Astrocyte of the spinal cord (primary cell): ENCODE measurements around the gene KCNH2.
A peak's percentile ranks its signal among the peaks of the same experiment; 100 is the strongest.

Experiments used
- DNase-seq: peaks from one replicate; pipeline ENCODE4 v3.0.0; 2011; ENCODE audit warnings: low read depth, low spot score
- H3K4me3 ChIP-seq: 2 replicates; pipeline ENCODE4 v1.5.1; 2011; ENCODE audit warnings: low read depth, mild to moderate bottlenecking, low read length, moderate library complexity
- CTCF ChIP-seq: IDR thresholded peaks from 2 replicates; pipeline ENCODE4 v1.5.1; 2012; ENCODE audit warnings: low read depth, mild to moderate bottlenecking, low read length, inconsistent platforms
- in situ Hi-C: cut with HindIII; loops from 2 replicates; pipeline ENCODE4 v1.10.0; 2017; ENCODE audit warnings: low sequenced_read_pairs

The KCNH2 gene

GRCh38 chr7:150949564-150949963, 28.6 kb downstream of the KCNH2 start:
- TF ChIP-seq CTCF, result no peak
- DNase-seq, result peak; percentile 40
- no peak overlapping the region for H3K4me3 ChIP-seq
- in situ Hi-C loops, result no loop called here

DNA sequence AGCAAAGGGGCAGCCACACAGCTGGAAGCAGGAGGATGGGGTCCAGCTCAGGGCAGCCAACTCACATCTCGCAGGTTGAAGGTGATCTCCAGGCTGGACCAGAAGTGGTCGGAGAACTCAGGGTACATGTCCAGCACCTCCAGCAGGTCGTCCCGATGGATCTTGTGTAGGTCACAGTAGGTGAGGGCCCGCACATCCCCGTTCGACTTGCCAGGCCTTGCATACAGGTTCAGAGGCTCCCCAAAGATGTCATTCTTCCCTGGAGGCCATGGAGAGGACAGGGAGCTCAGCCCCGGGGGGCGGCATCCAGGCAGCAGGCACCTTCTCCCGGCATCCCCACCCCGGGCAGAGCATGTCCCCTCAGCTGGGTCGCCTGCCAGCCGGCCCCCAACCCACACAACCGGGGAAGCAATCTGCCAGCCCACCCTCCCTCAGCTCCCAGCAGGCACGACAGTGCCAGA, 29.3 kb downstream of the KCNH2 start:
- H3K4me3 ChIP-seq, result no peak overlapping the region
- in situ Hi-C loops, result no loop called here
- DNase-seq, result no peak
- TF ChIP-seq CTCF, result no peak

DNA sequence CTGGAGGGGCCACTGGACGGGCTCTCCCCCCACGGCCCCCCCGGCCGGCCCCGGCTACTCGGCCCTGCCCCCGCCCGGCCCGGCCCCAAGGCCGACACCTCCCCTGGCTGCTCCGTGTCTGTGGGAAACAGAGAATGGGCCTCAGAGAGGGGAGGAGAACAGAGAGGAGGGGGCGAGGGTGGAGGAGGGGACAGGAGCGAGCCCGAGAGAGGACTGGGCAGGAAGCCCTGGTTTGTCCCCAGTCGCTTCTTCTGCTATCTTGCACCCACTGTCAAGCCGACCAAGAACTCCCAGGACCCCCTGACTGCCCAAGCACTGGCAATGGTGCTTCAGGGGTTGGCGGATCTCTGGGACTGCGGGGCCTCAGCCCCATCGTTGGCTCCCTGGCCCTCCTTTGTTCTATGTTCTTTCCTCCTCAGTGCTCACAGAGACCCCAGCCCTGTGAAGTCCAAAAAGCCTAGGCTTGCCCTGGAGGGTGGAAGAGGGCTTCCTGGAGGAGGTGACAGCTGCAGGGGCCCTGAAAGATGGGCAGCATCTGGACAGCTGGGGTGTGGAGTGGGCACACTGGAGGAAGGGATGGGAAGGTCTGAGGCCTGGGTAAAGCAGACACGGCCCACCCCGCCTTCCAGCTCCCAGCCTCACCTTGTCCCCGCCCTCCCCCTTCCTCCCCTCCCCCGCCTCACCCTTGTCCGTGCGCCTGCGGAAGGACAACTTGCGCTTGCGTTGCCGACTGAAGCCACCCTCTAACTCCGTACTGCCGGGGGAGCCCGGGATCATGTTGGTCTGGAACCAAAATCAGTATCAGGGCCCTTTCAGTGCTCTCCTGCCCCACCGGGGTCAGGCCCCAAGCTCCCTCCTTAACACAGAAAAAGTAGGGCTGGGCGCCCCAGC, 30.1 kb downstream of the KCNH2 start:
- DNase-seq, result no peak
- in situ Hi-C loops, result no loop called here
- H3K4me3 ChIP-seq, result no peak overlapping the region

DNA sequence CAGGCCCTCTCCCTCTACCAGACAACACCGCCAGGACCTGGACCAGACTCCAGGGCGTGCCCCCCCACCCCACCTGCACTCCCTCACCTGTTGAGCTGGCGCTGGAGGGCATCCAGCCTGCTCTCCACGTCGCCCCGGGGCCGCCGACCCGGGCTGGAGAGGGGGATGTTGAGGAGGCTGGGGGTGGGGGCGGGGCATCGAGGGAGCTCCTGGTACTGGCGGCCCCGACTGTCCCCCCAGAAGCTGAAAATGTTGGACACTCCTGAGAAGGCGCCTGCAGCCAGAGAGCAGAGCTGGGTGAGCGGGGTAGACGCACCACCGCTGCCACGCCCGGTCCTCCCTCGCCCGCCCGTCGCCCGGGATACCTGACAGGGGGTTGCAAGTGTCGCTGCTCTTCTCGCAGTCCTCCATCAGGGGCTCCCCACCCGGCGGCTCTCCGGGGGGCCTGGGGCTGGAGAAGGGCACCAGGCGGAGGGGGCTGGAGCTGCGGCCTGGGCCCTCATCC, 30.8 kb downstream of the KCNH2 start:
- DNase-seq, result no peak
- no peak for TF ChIP-seq CTCF
- H3K4me3 ChIP-seq, result no peak overlapping the region
- in situ Hi-C loops, result no loop called here

More for the DNA sequence above, 30.1 kb downstream of the KCNH2 start:
- TF ChIP-seq CTCF, result no peak

- TF ChIP-seq CTCF, result no peak
- in situ Hi-C loops, result no loop called here
- H3K4me3 ChIP-seq, result no peak overlapping the region
- no peak for DNase-seq
Observed at GRCh38 chr7:150946421-150947240, 31.5 kb downstream of the KCNH2 start.

DNA sequence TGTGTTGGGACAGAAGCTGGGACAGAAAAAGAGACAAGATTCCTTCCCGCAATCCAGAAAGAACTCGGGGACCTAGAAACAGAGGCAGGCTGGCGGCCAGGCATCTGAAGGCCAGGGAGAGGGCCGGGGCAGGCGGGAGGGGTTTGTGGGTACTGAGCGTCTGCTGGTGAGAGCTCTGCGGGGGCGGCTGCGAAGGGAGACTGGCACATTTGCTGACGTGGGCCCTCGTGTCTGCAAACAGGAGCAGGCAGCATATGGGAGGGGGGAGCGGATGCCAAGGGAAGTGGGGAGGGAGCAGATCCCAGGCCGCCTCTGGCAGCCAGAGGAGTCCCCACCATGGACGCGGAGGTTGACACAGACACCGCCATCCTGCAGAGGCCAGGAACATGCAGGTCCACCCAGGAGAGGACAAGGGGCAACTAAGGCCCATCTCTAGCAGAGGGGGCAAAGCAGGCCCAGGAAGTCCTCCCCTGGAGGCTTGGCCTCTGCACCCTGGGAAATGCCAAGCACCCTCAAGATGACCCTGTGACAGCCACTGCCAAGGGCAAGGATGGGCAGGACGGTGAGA, 32.2 kb downstream of the KCNH2 start:
- TF ChIP-seq CTCF, result no peak
- no peak overlapping the region for H3K4me3 ChIP-seq
- in situ Hi-C loops, result no loop called here
- DNase-seq, result no peak
